ENCODE data around the gene ATP8B4. TPM values are rescaled to one million over a fixed set of nuclear protein-coding genes. Genes with fewer than 3 reads are reported as not detected.

Gene ATP8B4
- polyA plus RNA-seq, 1 donor = 4.4 TPM

GRCh38 chr15:50082066-50082465 lies 37.0 kb downstream of the ATP8B4 start:
- Histone ChIP-seq H3K27ac (ENCODE audit: low read length) (no peak overlapping the region), H3K4me3 (ENCODE audit: low read length) (no peak overlapping the region), H3K4me1 (ENCODE audit: control insufficient read depth, insufficient read depth, low read length) (no peaks in the 10 kb centered on the region), H3K36me3 (ENCODE audit: control insufficient read depth, insufficient read depth, low read length) (no peaks in the 10 kb centered on the region), H3K27me3 (ENCODE audit: control insufficient read depth, insufficient read depth, low read length) (no peaks in the 10 kb centered on the region), H3K9me3 (ENCODE audit: control insufficient read depth, low read depth, low read length) (no peaks in the 10 kb centered on the region)
- no peak for DNase-seq
- WGBS (ENCODE audit: insufficient coverage, low lambda C conversion rate) = no CpG with 5 or more reads among the region's 2 CpGs

GRCh38 chr15:50077651-50078050 lies 41.4 kb downstream of the ATP8B4 start:
- Histone ChIP-seq H3K4me3 (ENCODE audit: low read length) (no peak overlapping the region), H3K4me1 (ENCODE audit: control insufficient read depth, insufficient read depth, low read length) (peaks cover 3% of the 10 kb centered on the region), H3K27me3 (ENCODE audit: control insufficient read depth, insufficient read depth, low read length) (no peaks in the 10 kb centered on the region), H3K9me3 (ENCODE audit: control insufficient read depth, low read depth, low read length) (no peaks in the 10 kb centered on the region), H3K36me3 (ENCODE audit: control insufficient read depth, insufficient read depth, low read length) (no peaks in the 10 kb centered on the region), H3K27ac (ENCODE audit: low read length) (no peak overlapping the region)
- WGBS (ENCODE audit: insufficient coverage, low lambda C conversion rate) = no CpG with 5 or more reads among the region's 2 CpGs
- DNase-seq = no peak

GRCh38 chr15:50077176-50077575 lies 41.9 kb downstream of the ATP8B4 start:
- Histone ChIP-seq H3K36me3 (ENCODE audit: control insufficient read depth, insufficient read depth, low read length) (no peaks in the 10 kb centered on the region), H3K4me1 (ENCODE audit: control insufficient read depth, insufficient read depth, low read length) (peaks cover 3% of the 10 kb centered on the region), H3K9me3 (ENCODE audit: control insufficient read depth, low read depth, low read length) (no peaks in the 10 kb centered on the region), H3K27ac (ENCODE audit: low read length) (peak overlapping the region; percentile 17), H3K27me3 (ENCODE audit: control insufficient read depth, insufficient read depth, low read length) (no peaks in the 10 kb centered on the region), H3K4me3 (ENCODE audit: low read length) (no peak overlapping the region)
- no peak for DNase-seq

- H3K9me3 ChIP-seq (ENCODE audit: control insufficient read depth, low read depth, low read length) = no peaks in the 10 kb centered on the region
- H3K27me3 ChIP-seq (ENCODE audit: control insufficient read depth, insufficient read depth, low read length) = no peaks in the 10 kb centered on the region
- WGBS (ENCODE audit: insufficient coverage, low lambda C conversion rate) = no CpG with 5 or more reads among the region's 1 CpG
- H3K36me3 ChIP-seq (ENCODE audit: control insufficient read depth, insufficient read depth, low read length) = no peaks in the 10 kb centered on the region
- no peak for DNase-seq
- peaks cover 3% of the 10 kb centered on the region for H3K4me1 ChIP-seq (ENCODE audit: control insufficient read depth, insufficient read depth, low read length)
- no peak overlapping the region for H3K4me3 ChIP-seq (ENCODE audit: low read length)
- no peak overlapping the region for H3K27ac ChIP-seq (ENCODE audit: low read length)
Measured at GRCh38 chr15:50075319-50075718, 43.7 kb downstream of the ATP8B4 start.

- H3K27me3 ChIP-seq (ENCODE audit: control insufficient read depth, insufficient read depth, low read length) = no peaks in the 10 kb centered on the region
- H3K4me3 ChIP-seq (ENCODE audit: low read length) = no peak overlapping the region
- WGBS (ENCODE audit: insufficient coverage, low lambda C conversion rate) = no CpG with 5 or more reads among the region's 1 CpG
- H3K36me3 ChIP-seq (ENCODE audit: control insufficient read depth, insufficient read depth, low read length) = no peaks in the 10 kb centered on the region
- H3K4me1 ChIP-seq (ENCODE audit: control insufficient read depth, insufficient read depth, low read length) = peaks cover 15% of the 10 kb centered on the region
- no peak overlapping the region for H3K27ac ChIP-seq (ENCODE audit: low read length)
- H3K9me3 ChIP-seq (ENCODE audit: control insufficient read depth, low read depth, low read length) = no peaks in the 10 kb centered on the region
- DNase-seq = no peak
Measured at GRCh38 chr15:50071551-50072258, 47.3 kb downstream of the ATP8B4 start.

- H3K4me3 ChIP-seq (ENCODE audit: low read length) = no peak overlapping the region
- peaks cover 18% of the 10 kb centered on the region for H3K4me1 ChIP-seq (ENCODE audit: control insufficient read depth, insufficient read depth, low read length)
- H3K27me3 ChIP-seq (ENCODE audit: control insufficient read depth, insufficient read depth, low read length) = no peaks in the 10 kb centered on the region
- no peaks in the 10 kb centered on the region for H3K36me3 ChIP-seq (ENCODE audit: control insufficient read depth, insufficient read depth, low read length)
- peak overlapping the region; percentile 59 for H3K27ac ChIP-seq (ENCODE audit: low read length)
- peak; percentile 68 to 79 for DNase-seq
- WGBS (ENCODE audit: insufficient coverage, low lambda C conversion rate) = 0% methylated on average over 1 of the region's 3 CpGs
- no peaks in the 10 kb centered on the region for H3K9me3 ChIP-seq (ENCODE audit: control insufficient read depth, low read depth, low read length)
Measured at GRCh38 chr15:50068016-50068415, 51.0 kb downstream of the ATP8B4 start.

GRCh38 chr15:50067254-50067653 lies 51.8 kb downstream of the ATP8B4 start:
- Histone ChIP-seq H3K9me3 (ENCODE audit: control insufficient read depth, low read depth, low read length) (no peaks in the 10 kb centered on the region), H3K36me3 (ENCODE audit: control insufficient read depth, insufficient read depth, low read length) (no peaks in the 10 kb centered on the region), H3K27me3 (ENCODE audit: control insufficient read depth, insufficient read depth, low read length) (no peaks in the 10 kb centered on the region), H3K27ac (ENCODE audit: low read length) (peak overlapping the region; percentile 59), H3K4me1 (ENCODE audit: control insufficient read depth, insufficient read depth, low read length) (peaks cover 18% of the 10 kb centered on the region), H3K4me3 (ENCODE audit: low read length) (no peak overlapping the region)
- DNase-seq = peak in 1 of 2 donors; percentile 45
- WGBS (ENCODE audit: insufficient coverage, low lambda C conversion rate) = 29% methylated on average over 1 of the region's 1 CpG

- H3K27me3 ChIP-seq (ENCODE audit: control insufficient read depth, insufficient read depth, low read length) = no peaks in the 10 kb centered on the region
- DNase-seq = no peak
Measured at GRCh38 chr15:50066666-50067065, 52.4 kb downstream of the ATP8B4 start.

GRCh38 chr15:50066202-50066601 lies 52.8 kb downstream of the ATP8B4 start:
- no peak for DNase-seq
- Histone ChIP-seq H3K27me3 (ENCODE audit: control insufficient read depth, insufficient read depth, low read length) (no peaks in the 10 kb centered on the region), H3K4me1 (ENCODE audit: control insufficient read depth, insufficient read depth, low read length) (peaks cover 18% of the 10 kb centered on the region), H3K9me3 (ENCODE audit: control insufficient read depth, low read depth, low read length) (no peaks in the 10 kb centered on the region), H3K27ac (ENCODE audit: low read length) (no peak overlapping the region), H3K4me3 (ENCODE audit: low read length) (no peak overlapping the region), H3K36me3 (ENCODE audit: control insufficient read depth, insufficient read depth, low read length) (no peaks in the 10 kb centered on the region)
- WGBS (ENCODE audit: insufficient coverage, low lambda C conversion rate) = 83% methylated on average over 1 of the region's 2 CpGs

More at GRCh38 chr15:50066666-50067065, 52.4 kb downstream of the ATP8B4 start:
- Histone ChIP-seq H3K27ac (ENCODE audit: low read length) (peak overlapping the region; percentile 59), H3K36me3 (ENCODE audit: control insufficient read depth, insufficient read depth, low read length) (no peaks in the 10 kb centered on the region), H3K4me3 (ENCODE audit: low read length) (no peak overlapping the region), H3K9me3 (ENCODE audit: control insufficient read depth, low read depth, low read length) (no peaks in the 10 kb centered on the region), H3K4me1 (ENCODE audit: control insufficient read depth, insufficient read depth, low read length) (peaks cover 18% of the 10 kb centered on the region)
- WGBS (ENCODE audit: insufficient coverage, low lambda C conversion rate) = 88% methylated on average over 4 of the region's 4 CpGs

GRCh38 chr15:50065279-50065678 lies 53.8 kb downstream of the ATP8B4 start:
- Histone ChIP-seq H3K36me3 (ENCODE audit: control insufficient read depth, insufficient read depth, low read length) (no peaks in the 10 kb centered on the region), H3K9me3 (ENCODE audit: control insufficient read depth, low read depth, low read length) (no peaks in the 10 kb centered on the region), H3K27me3 (ENCODE audit: control insufficient read depth, insufficient read depth, low read length) (no peaks in the 10 kb centered on the region), H3K27ac (ENCODE audit: low read length) (no peak overlapping the region), H3K4me1 (ENCODE audit: control insufficient read depth, insufficient read depth, low read length) (peaks cover 18% of the 10 kb centered on the region), H3K4me3 (ENCODE audit: low read length) (no peak overlapping the region)
- no peak for DNase-seq
- 86% methylated on average over 1 of the region's 2 CpGs for WGBS (ENCODE audit: insufficient coverage, low lambda C conversion rate)

- Histone ChIP-seq H3K4me1 (ENCODE audit: control insufficient read depth, insufficient read depth, low read length) (peaks cover 18% of the 10 kb centered on the region), H3K27ac (ENCODE audit: low read length) (no peak overlapping the region), H3K9me3 (ENCODE audit: control insufficient read depth, low read depth, low read length) (no peaks in the 10 kb centered on the region), H3K36me3 (ENCODE audit: control insufficient read depth, insufficient read depth, low read length) (no peaks in the 10 kb centered on the region), H3K27me3 (ENCODE audit: control insufficient read depth, insufficient read depth, low read length) (no peaks in the 10 kb centered on the region), H3K4me3 (ENCODE audit: low read length) (no peak overlapping the region)
- DNase-seq = no peak
- WGBS (ENCODE audit: insufficient coverage, low lambda C conversion rate) = no CpG with 5 or more reads among the region's 4 CpGs
Measured at GRCh38 chr15:50064673-50065072, 54.4 kb downstream of the ATP8B4 start.

Measured in large intestine (tissue), 3 donors.